ENCODE data around the gene NKX3-2. TPM values are rescaled to one million over a fixed set of nuclear protein-coding genes. Genes with fewer than 3 reads are reported as not detected.
A peak's percentile ranks its signal among the peaks of the same experiment; 100 is the strongest.

NKX3-2 gene
- total RNA-seq, 1 donor from 2014 or later = 5.9 TPM

GRCh38 chr4:13559413-13559812 is 15.1 kb upstream of the NKX3-2 start:
- H3K9ac ChIP-seq (ENCODE audit: low read length) = no peak overlapping the region
- H3K27me3 ChIP-seq (ENCODE audit: insufficient read depth, low read length) = no peaks in the 10 kb centered on the region
- no peak overlapping the region for H3K4me3 ChIP-seq (ENCODE audit: insufficient read depth, low read depth, low read length)
- peaks cover 12% of the 10 kb centered on the region for H3K4me1 ChIP-seq (ENCODE audit: insufficient read depth, low read length)
- no peak overlapping the region for H2AFZ ChIP-seq (ENCODE audit: low read depth, low read length)
- no peak overlapping the region for H3K4me3 Mint-ChIP-seq (ENCODE audit: unreplicated experiment)
- no peaks in the 10 kb centered on the region for H3K79me2 ChIP-seq (ENCODE audit: insufficient read depth, low read length)
- peak; percentile 76 for DNase-seq (ENCODE audit: low read depth)
- H3K27ac Mint-ChIP-seq (ENCODE audit: unreplicated experiment) = peak overlapping the region; percentile 11
- H3K36me3 ChIP-seq (ENCODE audit: insufficient read depth, low read length) = no peaks in the 10 kb centered on the region
- H4K20me1 ChIP-seq (ENCODE audit: insufficient read depth, low read length) = no peaks in the 10 kb centered on the region
- H3K4me1 Mint-ChIP-seq (ENCODE audit: low read depth, unreplicated experiment) = peaks cover 25% of the 10 kb centered on the region
- TF ChIP-seq, protein P1, sequence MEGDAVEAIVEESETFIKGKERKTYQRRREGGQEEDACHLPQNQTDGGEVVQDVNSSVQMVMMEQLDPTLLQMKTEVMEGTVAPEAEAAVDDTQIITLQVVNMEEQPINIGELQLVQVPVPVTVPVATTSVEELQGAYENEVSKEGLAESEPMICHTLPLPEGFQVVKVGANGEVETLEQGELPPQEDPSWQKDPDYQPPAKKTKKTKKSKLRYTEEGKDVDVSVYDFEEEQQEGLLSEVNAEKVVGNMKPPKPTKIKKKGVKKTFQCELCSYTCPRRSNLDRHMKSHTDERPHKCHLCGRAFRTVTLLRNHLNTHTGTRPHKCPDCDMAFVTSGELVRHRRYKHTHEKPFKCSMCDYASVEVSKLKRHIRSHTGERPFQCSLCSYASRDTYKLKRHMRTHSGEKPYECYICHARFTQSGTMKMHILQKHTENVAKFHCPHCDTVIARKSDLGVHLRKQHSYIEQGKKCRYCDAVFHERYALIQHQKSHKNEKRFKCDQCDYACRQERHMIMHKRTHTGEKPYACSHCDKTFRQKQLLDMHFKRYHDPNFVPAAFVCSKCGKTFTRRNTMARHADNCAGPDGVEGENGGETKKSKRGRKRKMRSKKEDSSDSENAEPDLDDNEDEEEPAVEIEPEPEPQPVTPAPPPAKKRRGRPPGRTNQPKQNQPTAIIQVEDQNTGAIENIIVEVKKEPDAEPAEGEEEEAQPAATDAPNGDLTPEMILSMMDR (IDR thresholded peaks at IDR 0.05; ENCODE audit: insufficient read depth, low read depth, low read length) = no peak
- TF ChIP-seq EZH2 (IDR thresholded peaks at IDR 0.05; ENCODE audit: insufficient read depth, low read length) = no peak
- H3K9me3 ChIP-seq (ENCODE audit: insufficient read depth, low read depth, low read length) = no peaks in the 10 kb centered on the region
- peaks cover 14% of the 10 kb centered on the region for H3K9me3 Mint-ChIP-seq (ENCODE audit: unreplicated experiment)
- H3K27ac ChIP-seq (ENCODE audit: low read depth, low read length) = no peak overlapping the region
- peak overlapping the region; percentile 74 for H3K4me2 ChIP-seq (ENCODE audit: low read length)
- H3K27me3 Mint-ChIP-seq (ENCODE audit: low read depth, unreplicated experiment) = no peaks in the 10 kb centered on the region
- H3K36me3 Mint-ChIP-seq (ENCODE audit: low read depth, unreplicated experiment) = peaks cover 4% of the 10 kb centered on the region
- FAIRE-seq = peak; percentile 93

- Histone ChIP-seq H3K79me2 (ENCODE audit: insufficient read depth, low read length) (no peaks in the 10 kb centered on the region), H3K27me3 (ENCODE audit: insufficient read depth, low read length) (no peaks in the 10 kb centered on the region), H3K27ac (ENCODE audit: low read depth, low read length) (no peak overlapping the region), H3K9me3 (ENCODE audit: insufficient read depth, low read depth, low read length) (no peaks in the 10 kb centered on the region), H3K9ac (ENCODE audit: low read length) (no peak overlapping the region), H4K20me1 (ENCODE audit: insufficient read depth, low read length) (no peaks in the 10 kb centered on the region), H3K4me1 (ENCODE audit: insufficient read depth, low read length) (peaks cover 12% of the 10 kb centered on the region), H3K4me3 (ENCODE audit: insufficient read depth, low read depth, low read length) (no peak overlapping the region), H3K4me2 (ENCODE audit: low read length) (peak overlapping the region; percentile 74), H3K36me3 (ENCODE audit: insufficient read depth, low read length) (no peaks in the 10 kb centered on the region), H2AFZ (ENCODE audit: low read depth, low read length) (no peak overlapping the region)
- Mint-ChIP-seq H3K4me1 (ENCODE audit: low read depth, unreplicated experiment) (peaks cover 25% of the 10 kb centered on the region), H3K9me3 (ENCODE audit: unreplicated experiment) (peaks cover 14% of the 10 kb centered on the region), H3K4me3 (ENCODE audit: unreplicated experiment) (no peak overlapping the region), H3K27me3 (ENCODE audit: low read depth, unreplicated experiment) (no peaks in the 10 kb centered on the region), H3K36me3 (ENCODE audit: low read depth, unreplicated experiment) (peaks cover 4% of the 10 kb centered on the region), H3K27ac (ENCODE audit: unreplicated experiment) (peak overlapping the region; percentile 11)
- DNase-seq (ENCODE audit: low read depth) (no peak), FAIRE-seq (no peak)
- TF ChIP-seq, protein P1 (IDR thresholded peaks at IDR 0.05; ENCODE audit: insufficient read depth, low read depth, low read length) = no peak
- TF ChIP-seq EZH2 (IDR thresholded peaks at IDR 0.05; ENCODE audit: insufficient read depth, low read length) = no peak
These were observed 14.6 kb upstream of the NKX3-2 start for GRCh38 chr4:13558881-13559280.

DNA sequence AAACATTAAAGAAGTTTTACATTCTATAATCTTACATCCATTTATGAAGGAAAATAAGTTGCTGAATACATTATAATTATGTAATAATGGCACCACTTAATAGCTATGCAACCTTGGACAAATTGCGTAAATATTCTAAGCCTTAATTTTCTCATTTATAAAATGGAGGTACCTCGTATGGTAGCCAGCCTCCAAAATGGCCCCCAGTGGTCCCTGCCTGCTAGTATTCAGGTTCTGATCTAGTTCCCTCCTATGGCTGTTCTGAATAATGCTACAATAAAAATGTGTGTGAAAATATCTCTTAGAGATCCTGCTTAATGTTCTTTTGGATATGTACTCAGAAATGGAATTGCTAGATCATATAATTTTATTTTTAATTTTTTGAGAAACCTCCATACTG is 11.0 kb upstream of the NKX3-2 start:
- H3K27me3 ChIP-seq (ENCODE audit: insufficient read depth, low read length) = peaks cover 11% of the 10 kb centered on the region
- H3K4me3 ChIP-seq (ENCODE audit: insufficient read depth, low read depth, low read length) = no peak overlapping the region
- FAIRE-seq (no peak), DNase-seq (ENCODE audit: low read depth) (no peak)
- H3K79me2 ChIP-seq (ENCODE audit: insufficient read depth, low read length) = no peaks in the 10 kb centered on the region
- Mint-ChIP-seq H3K36me3 (ENCODE audit: low read depth, unreplicated experiment) (peaks cover 7% of the 10 kb centered on the region), H3K27me3 (ENCODE audit: low read depth, unreplicated experiment) (no peaks in the 10 kb centered on the region), H3K27ac (ENCODE audit: unreplicated experiment) (no peak overlapping the region), H3K9me3 (ENCODE audit: unreplicated experiment) (peaks cover 19% of the 10 kb centered on the region), H3K4me3 (ENCODE audit: unreplicated experiment) (no peak overlapping the region), H3K4me1 (ENCODE audit: low read depth, unreplicated experiment) (peaks cover 19% of the 10 kb centered on the region)
- H3K9me3 ChIP-seq (ENCODE audit: insufficient read depth, low read depth, low read length) = no peaks in the 10 kb centered on the region
- H3K9ac ChIP-seq (ENCODE audit: low read length) = no peak overlapping the region
- H2AFZ ChIP-seq (ENCODE audit: low read depth, low read length) = no peak overlapping the region
- no peaks in the 10 kb centered on the region for H4K20me1 ChIP-seq (ENCODE audit: insufficient read depth, low read length)
- no peaks in the 10 kb centered on the region for H3K36me3 ChIP-seq (ENCODE audit: insufficient read depth, low read length)
- TF ChIP-seq, protein P1 (IDR thresholded peaks at IDR 0.05; ENCODE audit: insufficient read depth, low read depth, low read length) = no peak
- no peak for TF ChIP-seq EZH2 (IDR thresholded peaks at IDR 0.05; ENCODE audit: insufficient read depth, low read length)
- no peak overlapping the region for H3K27ac ChIP-seq (ENCODE audit: low read depth, low read length)
- H3K4me1 ChIP-seq (ENCODE audit: insufficient read depth, low read length) = peaks cover 12% of the 10 kb centered on the region
- no peak overlapping the region for H3K4me2 ChIP-seq (ENCODE audit: low read length)
